ENCODE measurements around the gene TMPRSS11F. TPM values are rescaled to one million over a fixed set of nuclear protein-coding genes. Genes with fewer than 3 reads are reported as not detected.

The TMPRSS11F gene
- total RNA-seq, 1 experiment from 2014 or later = not detected

DNA sequence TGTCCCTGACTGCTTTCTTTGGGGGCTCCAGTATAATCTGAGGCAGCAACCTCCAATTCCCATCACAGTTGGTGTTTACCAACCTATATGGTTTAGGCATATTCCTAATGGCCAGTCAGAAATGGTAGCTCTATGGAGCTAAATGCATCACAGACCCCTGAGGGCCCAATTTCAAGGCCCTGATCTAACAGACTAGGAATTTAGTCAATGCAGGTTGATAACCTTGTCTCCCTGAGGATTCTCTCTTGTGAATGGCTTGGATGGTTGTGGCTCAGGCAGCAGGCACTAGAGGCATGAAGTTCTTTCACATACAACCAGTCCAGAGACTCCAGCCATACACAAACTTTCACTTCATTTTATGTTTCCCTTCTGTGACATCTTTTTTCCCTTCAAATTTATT, 59.4 kb downstream of the TMPRSS11F start:
- Mint-ChIP-seq H3K36me3 (ENCODE audit: insufficient read depth in 1 of 3, low read depth in 3 of 3) (no peaks in the 10 kb centered on the region), H3K9me3 (no peaks in the 10 kb centered on the region), H3K27ac (no peak overlapping the region), H3K4me3 (no peak overlapping the region), H3K4me1 (peaks cover 16 to 21% of the 10 kb centered on the region in 2 experiments), H3K27me3 (ENCODE audit: low read depth) (no peaks in the 10 kb centered on the region)
- H3K18ac ChIP-seq (ENCODE audit: insufficient read length, low read depth, low read length) = no peak overlapping the region
- H2AK5ac ChIP-seq (ENCODE audit: insufficient read length, low read length) = no peak overlapping the region
- no peak overlapping the region for H2BK20ac ChIP-seq (ENCODE audit: low read depth, low read length, poor library complexity, severe bottlenecking)
- H3T11ph ChIP-seq (ENCODE audit: low read length) = no peak overlapping the region
- no peaks in the 10 kb centered on the region for H4K20me1 ChIP-seq (ENCODE audit: control insufficient read depth, insufficient read depth, insufficient read length)
- DNase-seq = no peak
- no peak overlapping the region for H3K4ac ChIP-seq (ENCODE audit: low read depth, low read length)
- TF ChIP-seq, protein P1, sequence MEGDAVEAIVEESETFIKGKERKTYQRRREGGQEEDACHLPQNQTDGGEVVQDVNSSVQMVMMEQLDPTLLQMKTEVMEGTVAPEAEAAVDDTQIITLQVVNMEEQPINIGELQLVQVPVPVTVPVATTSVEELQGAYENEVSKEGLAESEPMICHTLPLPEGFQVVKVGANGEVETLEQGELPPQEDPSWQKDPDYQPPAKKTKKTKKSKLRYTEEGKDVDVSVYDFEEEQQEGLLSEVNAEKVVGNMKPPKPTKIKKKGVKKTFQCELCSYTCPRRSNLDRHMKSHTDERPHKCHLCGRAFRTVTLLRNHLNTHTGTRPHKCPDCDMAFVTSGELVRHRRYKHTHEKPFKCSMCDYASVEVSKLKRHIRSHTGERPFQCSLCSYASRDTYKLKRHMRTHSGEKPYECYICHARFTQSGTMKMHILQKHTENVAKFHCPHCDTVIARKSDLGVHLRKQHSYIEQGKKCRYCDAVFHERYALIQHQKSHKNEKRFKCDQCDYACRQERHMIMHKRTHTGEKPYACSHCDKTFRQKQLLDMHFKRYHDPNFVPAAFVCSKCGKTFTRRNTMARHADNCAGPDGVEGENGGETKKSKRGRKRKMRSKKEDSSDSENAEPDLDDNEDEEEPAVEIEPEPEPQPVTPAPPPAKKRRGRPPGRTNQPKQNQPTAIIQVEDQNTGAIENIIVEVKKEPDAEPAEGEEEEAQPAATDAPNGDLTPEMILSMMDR (conservative IDR thresholded peaks at IDR 0.05) = no peak
- no peaks in the 10 kb centered on the region for H3K9me3 ChIP-seq (ENCODE audit: control insufficient read depth, low read depth, low read length)
- H2AFZ ChIP-seq (ENCODE audit: low read length) = no peak overlapping the region
- no peak overlapping the region for H2BK12ac ChIP-seq (ENCODE audit: insufficient read length, low read depth, low read length)
- no peak overlapping the region for H3K9ac ChIP-seq (ENCODE audit: extremely low read depth, insufficient read length, low read length)
- no peak overlapping the region for H3K27ac ChIP-seq (ENCODE audit: insufficient read length, low read depth, low read length)
- no peak overlapping the region for H2BK15ac ChIP-seq (ENCODE audit: low read depth, low read length)
- H4K5ac ChIP-seq (ENCODE audit: insufficient read length, low read depth, low read length) = no peak overlapping the region
- no peak overlapping the region for H2BK120ac ChIP-seq (ENCODE audit: low read depth, low read length, poor library complexity, severe bottlenecking)
- H4K91ac ChIP-seq (ENCODE audit: insufficient read length, low read depth, low read length) = no peak overlapping the region
- H3K4me1 ChIP-seq (ENCODE audit: insufficient read depth, low read length) = peaks cover 2% of the 10 kb centered on the region; the same call in 1 of the 2 replicates
- H3K79me1 ChIP-seq (ENCODE audit: insufficient read depth, low read depth, low read length, poor library complexity, severe bottlenecking) = no peaks in the 10 kb centered on the region
- H3K23ac ChIP-seq (ENCODE audit: insufficient read length, low read depth, low read length) = no peak overlapping the region
- no peak overlapping the region for H3K56ac ChIP-seq (ENCODE audit: insufficient read length, low read depth, low read length)
- H4K8ac ChIP-seq (replicated peaks; ENCODE audit: insufficient read length, low read depth, low read length) = no peak overlapping the region
- H3K27me3 ChIP-seq (ENCODE audit: insufficient read depth, low read length) = no peaks in the 10 kb centered on the region
- no peak overlapping the region for H3K14ac ChIP-seq (ENCODE audit: insufficient read depth, low read length)
- H3K23me2 ChIP-seq (ENCODE audit: insufficient read length, low read depth, low read length, poor library complexity, severe bottlenecking) = no peaks in the 10 kb centered on the region
- H2BK5ac ChIP-seq (ENCODE audit: insufficient read length, low read length) = no peak overlapping the region
- H3K79me2 ChIP-seq (ENCODE audit: insufficient read depth, low read length) = no peaks in the 10 kb centered on the region
- H3K4me2 ChIP-seq (ENCODE audit: insufficient read depth, insufficient read length, low read length) = no peak overlapping the region
